Testis (tissue), 3 donors: ENCODE results near the gene UBE2R2. TPM values are rescaled to one million over a fixed set of nuclear protein-coding genes. Genes with fewer than 3 reads are reported as not detected.
"Not testable (repeated sequence)": the region's sequence is repeated elsewhere in the genome, so short reads cannot be mapped to it uniquely, and the experiment has no call there.

ENCODE experiments used
- DNase-seq: peaks from one replicate; pipeline ENCODE4 v3.0.0-alpha.2; 2019
- H3K27ac ChIP-seq, 2 donors: fragments of 200-600 bp; sonication (generic); one replicate each; pipeline ENCODE4 v1.5.1; 2019
- H3K27me3 ChIP-seq: fragments of 200-600 bp; sonication (generic); one replicate; pipeline ENCODE4 v1.5.1; 2019
- H3K36me3 ChIP-seq: fragments of 200-600 bp; sonication (generic); one replicate; pipeline ENCODE4 v1.5.1; 2017; ENCODE audit warnings: low read depth; ENCODE audit errors: missing control alignments
- H3K4me1 ChIP-seq: fragments of 200-600 bp; sonication (generic); one replicate; pipeline ENCODE4 v1.5.1; 2019
- H3K4me3 ChIP-seq, 2 donors: fragments of 200-600 bp; sonication (generic); one replicate each; pipeline ENCODE4 v1.5.1; 2017 to 2019
- H3K9me3 ChIP-seq: fragments of 200-600 bp; sonication (generic); one replicate; pipeline ENCODE4 v1.5.1; 2017
- CTCF ChIP-seq, 3 experiments: fragments of 450-650 bp in 2 of 3; fragments of 200-600 bp in 1 of 3; sonication (generic) in 1 of 3; IDR thresholded peaks; one replicate each; pipeline ENCODE4 v1.5.1; 2016 to 2019; ENCODE audit warnings: antibody characterized with exemption in 3 of 3, mild to moderate bottlenecking in 2 of 3, moderate library complexity in 1 of 3
- POLR2A ChIP-seq: fragments of 450-650 bp; IDR thresholded peaks from one replicate; pipeline ENCODE4 v1.6.1; 2017; ENCODE audit warnings: antibody characterized with exemption, mild to moderate bottlenecking, moderate library complexity
- WGBS, 2 donors: methylation state at CpG; one replicate each; pipeline ENCODE4 v1.1.5; 2018; 5-methylcytosine and 5-hydroxymethylcytosine counted together
- intact Hi-C: fragments of 100-400 bp; cut with DNase I; formaldehyde crosslinking; loops from one replicate; pipeline ENCODE4 v1.15.1; 2023; ENCODE audit warnings: low total_unique reads
- polyA plus RNA-seq: library from polyadenylated mRNA; stranded (reverse); fragments of 350-450 nt; fragmentation: Illumina TruSeq; extraction: RNeasy Lipid Tissue Mini Kit (QIAGEN cat#74804); gene quantifications from one replicate; pipeline ENCODE4 v1.2.3, GENCODE V29; 2014; ENCODE audit warnings: low read depth, low replicate concordance; ENCODE audit not compliant: insufficient read depth
- total RNA-seq, 2 donors: library from RNA; depleted of rRNA; stranded (reverse); fragments of >200 nt; gene quantifications; one replicate each; pipeline ENCODE4 v1.2.3, GENCODE V29; 2016

Gene UBE2R2
- total and polyA plus RNA-seq, 3 donors from 2014 or later: 50.2 to 85.7 (median 72.6) TPM

- 86 to 89% methylated on average over 4 of the region's 4 CpGs for WGBS, 2 donors
- H3K9me3 ChIP-seq: no peaks in the 10 kb centered on the region
- peaks cover 17% of the 10 kb centered on the region for H3K4me1 ChIP-seq
- no peak overlapping the region for H3K27ac ChIP-seq
- H3K4me3 ChIP-seq: no peak overlapping the region
- no peak for DNase-seq
- intact Hi-C loops: no loop called here
- H3K36me3 ChIP-seq: no peaks in the 10 kb centered on the region
- no peaks in the 10 kb centered on the region for H3K27me3 ChIP-seq
- TF ChIP-seq POLR2A (no peak), CTCF (IDR thresholded peaks at IDR 0.05) (no peak)
Measured at GRCh38 chr9:33846231-33846630, 29.3 kb downstream of the UBE2R2 start.

GRCh38 chr9:33847894-33848205 is 30.9 kb downstream of the UBE2R2 start:
- H3K27ac ChIP-seq, intact Hi-C loops, H3K36me3 ChIP-seq, DNase-seq, H3K9me3 ChIP-seq, H3K27me3 ChIP-seq, H3K4me3 ChIP-seq: not testable (repeated sequence)
- WGBS, 2 donors: 89 to 94% methylated on average over 3 of the region's 3 CpGs
- H3K4me1 ChIP-seq: peaks cover 26% of the 10 kb centered on the region

- Histone ChIP-seq H3K4me1 (peaks cover 38% of the 10 kb centered on the region), H3K9me3 (no peaks in the 10 kb centered on the region), H3K36me3 (no peaks in the 10 kb centered on the region), H3K27me3 (no peaks in the 10 kb centered on the region), H3K4me3 (no peak overlapping the region), H3K27ac (no peak overlapping the region)
- 60 to 82% methylated on average over 4 of the region's 4 CpGs for WGBS, 2 donors
- TF ChIP-seq CTCF (IDR thresholded peaks at IDR 0.05) (no peak), POLR2A (no peak)
- no peak for DNase-seq
- intact Hi-C loops: no loop called here
Measured at GRCh38 chr9:33850267-33850629, 33.3 kb downstream of the UBE2R2 start.

- Histone ChIP-seq H3K4me3 (no peak overlapping the region), H3K27ac (peak overlapping the region in 1 of 2 donors; percentile 38), H3K9me3 (no peaks in the 10 kb centered on the region), H3K27me3 (no peaks in the 10 kb centered on the region), H3K4me1 (peaks cover 43% of the 10 kb centered on the region), H3K36me3 (no peaks in the 10 kb centered on the region)
- intact Hi-C loops: no loop called here
- TF ChIP-seq POLR2A: no peak
- TF ChIP-seq CTCF (IDR thresholded peaks at IDR 0.05): no peak
- DNase-seq: no peak
Measured at GRCh38 chr9:33850677-33851076, 33.7 kb downstream of the UBE2R2 start.

- Histone ChIP-seq H3K27ac (peak overlapping the region in 1 of 2 donors; percentile 38), H3K27me3 (no peaks in the 10 kb centered on the region), H3K36me3 (no peaks in the 10 kb centered on the region), H3K4me1 (peaks cover 47% of the 10 kb centered on the region), H3K9me3 (no peaks in the 10 kb centered on the region), H3K4me3 (no peak overlapping the region)
- intact Hi-C loops: no loop called here
- TF ChIP-seq POLR2A (no peak), CTCF (IDR thresholded peaks at IDR 0.05) (no peak)
- 23 to 30% methylated on average over 1 of the region's 1 CpG for WGBS, 2 donors
- DNase-seq: no peak
Measured at GRCh38 chr9:33851301-33851700, 34.3 kb downstream of the UBE2R2 start.
